Skin of body (tissue), 2 donors: ENCODE results near the gene THADA. TPM values are rescaled to one million over a fixed set of nuclear protein-coding genes. Genes with fewer than 3 reads are reported as not detected.

Experiments used
- DNase-seq: peaks from one replicate; lab custom pipeline; 2025; lab: John Stamatoyannopoulos, UW
- total RNA-seq: library from RNA; depleted of rRNA; stranded (reverse); fragments of >200 nt; gene quantifications from one replicate; pipeline ENCODE4 v1.2.3, GENCODE V29; 2014

THADA gene
- total RNA-seq, 1 donor from 2014 or later: 43.2 TPM

DNA sequence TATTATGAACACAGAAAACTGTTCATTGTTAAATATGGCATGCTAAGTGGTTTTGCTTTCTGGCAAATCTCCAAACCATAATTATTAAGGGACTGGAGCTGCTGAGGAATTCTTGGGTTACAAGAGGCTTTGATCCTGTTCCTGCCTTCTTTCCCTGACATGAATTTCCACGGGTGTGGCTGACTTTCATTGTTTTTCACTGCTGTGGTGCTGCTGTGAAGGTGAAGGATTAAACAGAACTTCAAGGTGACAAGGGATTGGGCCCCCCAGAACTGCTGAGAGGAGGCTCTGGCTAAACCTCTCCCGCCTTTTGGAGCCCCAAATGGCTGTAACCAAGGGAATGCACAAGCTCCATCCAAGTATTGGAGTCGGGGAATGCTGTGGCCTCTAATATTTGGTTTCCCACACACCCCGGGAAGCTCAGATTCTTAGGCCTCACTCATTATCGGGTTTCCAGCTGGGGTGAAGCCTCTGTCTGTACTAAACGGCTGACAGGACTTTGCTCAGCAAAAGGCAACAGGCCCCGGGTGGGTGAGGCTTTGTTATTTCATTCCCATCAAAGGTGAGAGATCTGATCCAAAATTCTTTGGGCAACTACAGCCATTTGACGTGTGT lies 340.4 kb downstream of the THADA start:
- DNase-seq: peak; percentile 65

DNA sequence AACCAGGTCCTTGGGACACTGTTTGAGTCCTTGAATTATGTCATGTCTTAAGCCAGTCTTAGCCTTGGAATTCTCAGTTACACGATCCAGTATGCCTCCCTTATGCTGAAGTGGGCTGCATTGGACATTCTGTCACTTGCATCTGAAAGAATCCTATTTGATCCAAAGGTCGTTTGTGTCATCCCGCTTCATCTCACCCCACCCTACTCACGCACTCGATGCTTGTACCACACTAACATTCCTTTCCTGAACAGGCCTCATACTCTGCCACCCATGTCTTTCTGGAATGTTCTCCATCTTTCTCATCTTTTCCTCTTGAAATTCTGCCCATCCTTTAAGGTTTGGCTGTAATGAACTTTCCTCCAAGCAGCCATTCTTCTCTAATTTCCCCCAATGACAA lies 341.5 kb downstream of the THADA start:
- DNase-seq: no peak

GRCh38 chr2:43251171-43251731 lies 344.6 kb downstream of the THADA start:
- peak; percentile 98 for DNase-seq

DNA sequence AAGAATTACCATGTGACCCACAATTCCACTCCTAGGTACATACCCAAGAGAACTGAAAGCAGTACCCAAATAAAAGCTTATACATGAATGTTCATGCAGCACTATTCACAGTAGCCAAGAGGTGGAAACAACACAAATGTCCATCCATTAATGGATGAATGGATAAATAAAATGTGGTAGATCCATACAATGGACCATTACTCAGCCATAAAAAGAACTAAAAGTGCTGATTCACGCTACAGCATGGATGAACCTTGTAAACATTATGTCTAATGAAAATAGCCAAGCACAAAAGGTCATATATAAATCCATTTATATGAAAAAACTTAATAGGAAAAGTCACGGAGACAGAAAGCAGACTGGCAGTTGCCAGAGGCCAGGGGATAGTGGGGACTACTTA lies 345.8 kb downstream of the THADA start:
- no peak for DNase-seq

GRCh38 chr2:43248621-43249020 lies 347.2 kb downstream of the THADA start:
- no peak for DNase-seq

DNA sequence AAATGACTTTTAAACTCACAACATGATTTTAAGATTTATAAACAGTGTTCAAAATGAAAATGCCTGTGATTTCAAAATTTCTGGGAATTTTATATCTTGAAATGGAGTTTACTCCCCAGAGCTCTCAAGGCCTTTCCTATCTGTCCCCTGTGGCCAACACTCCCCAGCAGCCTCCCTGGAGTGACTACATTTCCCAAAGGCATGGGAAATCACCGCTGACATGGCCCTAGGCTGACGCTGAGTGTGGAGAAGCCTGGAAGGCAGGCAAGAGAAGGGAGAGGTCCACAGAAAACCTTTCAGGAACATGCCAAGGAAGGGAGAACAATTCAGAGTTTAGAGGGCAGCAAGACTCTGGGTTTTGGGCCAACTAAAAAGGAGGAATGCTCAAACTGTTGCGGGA lies 349.2 kb downstream of the THADA start:
- DNase-seq: no peak

DNA sequence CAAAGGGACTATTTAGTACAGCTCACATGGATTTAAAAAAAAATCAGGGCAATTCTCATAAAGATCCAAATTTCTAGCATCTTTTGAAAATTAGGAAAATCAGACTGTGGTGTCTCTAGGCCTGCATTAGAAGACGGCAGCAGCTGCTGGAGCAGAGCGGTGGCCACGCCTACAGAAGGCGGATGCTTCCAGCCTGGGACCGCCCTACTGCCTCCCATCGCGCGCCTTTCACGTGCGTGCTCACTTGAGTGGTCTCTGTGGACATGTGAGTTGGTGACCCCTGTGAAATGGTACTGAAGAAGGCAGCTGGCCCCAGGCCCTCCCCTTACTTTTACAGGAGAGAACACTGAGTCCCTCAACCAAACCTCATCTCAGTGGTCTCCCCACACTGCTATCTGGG lies 354.3 kb downstream of the THADA start:
- DNase-seq: no peak

DNA sequence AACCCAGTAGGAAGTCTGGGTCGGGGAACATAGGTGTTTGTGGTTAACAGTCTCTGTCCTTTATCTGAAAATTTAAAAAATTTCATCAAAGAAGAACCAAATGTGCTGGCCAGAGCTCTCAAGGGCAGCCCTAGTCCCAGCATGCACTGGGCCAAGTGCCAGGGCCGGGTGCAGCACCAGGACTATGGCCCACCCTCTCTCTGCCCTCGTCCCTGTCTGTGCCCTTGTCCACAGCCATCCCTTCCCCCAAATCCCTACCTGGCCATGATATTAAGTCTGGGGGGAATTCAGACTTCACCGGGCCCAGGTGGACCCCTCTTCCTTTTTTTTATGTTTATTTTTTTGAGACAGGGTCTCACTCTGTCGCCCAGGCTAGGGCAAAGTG lies 355.1 kb downstream of the THADA start:
- DNase-seq: no peak

GRCh38 chr2:43239981-43240765 lies 355.7 kb downstream of the THADA start:
- DNase-seq: no peak

- no peak for DNase-seq
Measured at GRCh38 chr2:43238813-43239212, 357.0 kb downstream of the THADA start.

DNA sequence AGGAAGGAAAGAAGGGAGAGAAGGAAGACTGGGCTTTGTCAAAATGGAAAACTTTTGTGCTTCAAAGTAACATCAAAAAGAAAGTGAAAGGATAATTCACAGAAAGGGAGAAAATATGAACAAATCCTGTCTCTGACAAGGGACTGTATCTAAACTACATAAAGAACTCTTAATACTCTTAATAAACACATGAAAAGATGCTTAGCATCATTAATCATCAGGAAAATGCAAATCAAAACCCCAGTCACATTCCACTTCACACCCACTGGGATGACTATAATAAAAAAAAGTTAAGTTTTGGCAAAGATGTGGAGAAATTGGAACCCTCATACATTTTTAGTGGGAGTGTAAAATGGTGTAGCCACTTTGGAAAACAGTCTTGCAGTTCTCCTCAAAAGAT lies 357.7 kb downstream of the THADA start:
- no peak for DNase-seq

DNA sequence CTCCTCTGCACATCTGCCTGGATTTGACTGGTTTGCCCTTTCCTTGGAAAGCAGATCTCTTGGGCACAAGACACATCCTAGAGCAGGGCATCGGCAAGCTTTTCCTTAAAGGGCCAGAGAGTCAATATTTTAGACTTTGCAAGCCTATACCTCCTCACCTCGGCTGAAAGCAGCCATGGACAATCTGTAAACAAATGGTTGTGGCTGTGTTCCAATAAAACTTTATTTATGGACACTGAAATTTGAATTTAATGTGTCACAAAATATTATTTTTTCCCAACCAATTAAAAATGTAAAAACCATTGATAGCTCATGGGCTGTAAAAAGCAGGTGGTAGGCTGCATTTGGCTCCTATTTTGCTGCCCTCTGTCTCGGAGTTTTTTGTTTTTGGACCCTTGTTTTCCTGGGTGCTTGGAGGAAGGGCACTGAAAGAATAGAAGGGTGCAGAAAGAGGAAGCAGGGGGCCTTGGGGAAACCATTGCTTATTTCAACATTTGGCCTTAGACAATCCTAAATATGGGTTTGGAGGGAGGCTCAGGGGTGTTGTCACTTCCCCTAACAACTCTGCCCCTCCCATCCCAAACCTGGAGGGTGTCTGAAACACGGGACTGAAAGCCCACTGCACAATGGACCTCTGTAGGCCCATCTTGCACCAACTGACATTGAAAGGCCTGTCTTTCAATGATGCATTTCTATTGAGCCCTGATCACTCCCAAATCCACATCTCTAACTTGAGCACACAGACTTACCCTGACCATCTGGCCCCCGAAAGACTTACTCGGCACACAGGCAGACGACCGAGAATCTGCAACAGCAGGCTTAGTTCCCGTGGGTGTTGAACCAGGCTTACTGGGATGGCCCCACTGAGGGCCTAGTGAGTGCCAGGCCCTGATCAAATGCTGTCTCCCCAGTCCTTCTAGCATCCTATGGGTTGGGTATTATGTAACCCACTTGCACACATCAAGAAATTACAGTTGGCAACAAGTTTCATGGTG lies 362.3 kb downstream of the THADA start:
- DNase-seq: no peak

DNA sequence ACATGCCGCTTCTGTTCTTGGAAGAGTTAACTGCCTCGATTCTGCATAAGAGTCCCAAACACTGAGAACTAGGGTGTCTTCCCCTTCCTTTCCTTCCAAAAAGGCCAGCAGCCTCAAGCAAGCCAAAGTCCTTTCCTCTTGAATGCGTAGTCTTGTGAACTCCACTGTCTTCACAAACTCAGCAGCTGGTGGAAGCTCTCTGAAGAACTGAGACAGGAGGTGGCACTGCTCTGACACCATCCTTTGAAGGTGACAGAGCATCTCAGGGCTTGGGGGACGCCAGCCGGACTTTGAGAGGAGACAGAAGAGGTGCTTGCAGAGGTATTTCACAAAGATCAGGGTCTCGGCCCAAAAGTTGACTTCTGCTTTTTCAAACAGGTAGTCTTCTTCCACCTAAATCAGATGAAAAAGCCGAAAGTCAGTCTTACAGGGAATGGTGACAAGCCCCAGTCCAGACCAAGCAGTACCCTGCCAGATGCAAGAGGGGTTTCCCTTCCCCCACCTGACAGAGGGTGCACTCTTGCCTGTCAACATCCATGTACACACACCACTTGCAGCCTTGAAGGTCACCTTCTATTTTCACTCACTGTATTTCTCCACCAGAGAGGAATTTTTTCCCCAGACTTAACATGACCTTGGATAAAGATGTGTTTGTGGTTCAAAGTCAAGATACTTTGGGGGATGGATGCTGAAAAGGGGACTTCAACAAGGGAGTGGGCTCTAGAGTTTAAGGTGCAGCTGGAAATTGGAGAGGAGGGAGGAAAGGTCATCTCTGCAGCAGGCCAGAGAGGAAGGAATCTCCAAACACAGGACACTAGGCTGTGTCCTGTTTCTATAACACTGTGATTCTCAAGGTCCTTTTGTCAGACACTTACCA lies 364.6 kb downstream of the THADA start:
- DNase-seq: peak; percentile 55

DNA sequence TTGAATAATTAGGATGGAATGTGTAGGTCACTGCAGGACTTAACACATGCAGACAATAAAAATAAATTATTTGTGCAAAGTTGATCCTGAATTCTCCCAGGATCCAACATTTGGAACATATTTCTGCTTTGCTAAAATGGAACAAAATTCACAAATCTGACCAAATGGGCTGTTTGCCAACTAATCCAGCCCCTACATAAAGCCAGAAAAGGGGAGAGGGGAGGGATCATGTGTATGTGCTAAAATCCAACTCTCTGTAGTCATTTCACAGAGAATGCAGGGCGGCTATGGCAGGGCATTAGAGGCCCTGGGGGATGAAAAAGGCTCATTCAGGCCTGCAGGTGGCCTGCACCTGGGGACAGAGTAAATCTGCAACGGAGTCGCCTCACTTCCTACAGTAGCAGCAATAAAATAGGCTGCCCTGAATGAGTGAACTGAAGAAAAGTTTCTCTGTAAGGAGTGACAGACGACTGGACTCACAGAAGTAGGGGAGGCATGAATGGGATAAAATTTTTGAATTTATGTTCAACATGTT lies 365.4 kb downstream of the THADA start:
- DNase-seq: peak; percentile 75

GRCh38 chr2:43228756-43229659 lies 366.8 kb downstream of the THADA start:
- DNase-seq: peak; percentile 83

GRCh38 chr2:43228321-43228751 lies 367.5 kb downstream of the THADA start:
- no peak for DNase-seq

GRCh38 chr2:43227830-43228281 lies 368.0 kb downstream of the THADA start:
- no peak for DNase-seq

DNA sequence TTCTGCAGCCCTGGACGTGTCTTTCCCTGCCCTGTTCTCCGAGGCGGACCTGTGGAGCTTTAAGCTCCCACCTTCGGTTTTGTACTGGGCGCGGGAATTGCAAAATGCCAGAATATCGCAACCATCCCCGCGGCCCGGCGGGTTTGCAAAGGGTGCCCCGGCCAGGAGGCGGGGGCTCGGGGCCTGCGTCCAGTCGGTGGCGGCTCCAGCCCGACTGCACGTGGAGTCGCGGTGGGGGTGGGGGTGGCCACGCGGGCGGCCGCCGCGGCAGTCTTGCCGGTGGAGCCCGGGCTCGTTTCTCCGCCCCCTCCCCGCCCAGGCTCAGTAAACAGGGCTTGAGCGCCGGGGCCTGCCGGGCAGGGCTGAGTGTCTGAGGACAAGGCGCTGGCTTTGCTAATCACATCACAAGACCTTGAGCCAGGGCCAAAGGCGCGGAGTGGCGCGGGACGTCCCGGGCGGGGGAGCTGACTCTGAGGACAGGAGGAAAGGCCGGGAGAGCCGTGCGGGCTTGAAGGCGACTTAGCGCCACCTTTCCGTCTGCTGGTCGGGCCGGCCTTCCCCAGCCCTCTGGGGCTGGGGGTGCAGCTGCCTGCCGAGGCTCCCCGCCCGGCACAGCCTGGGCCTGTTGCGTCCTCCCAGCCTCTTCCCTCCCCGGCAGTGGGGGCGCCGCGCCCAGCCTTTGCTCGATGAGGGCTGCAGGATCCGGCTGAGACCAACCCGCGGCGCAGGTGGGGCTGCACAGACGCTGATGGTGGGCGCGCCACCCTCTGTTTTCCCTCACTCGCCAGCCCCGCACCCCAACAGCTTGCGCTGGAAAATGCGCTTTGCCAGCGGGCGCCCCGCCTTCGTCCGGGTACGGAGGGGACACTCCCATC lies 368.6 kb downstream of the THADA start:
- DNase-seq: peak; percentile 88
